Epidermal melanocyte (primary cell): Measurements from ENCODE around the gene INS.
"Not testable (repeated sequence)": the region's sequence is repeated elsewhere in the genome, so short reads cannot be mapped to it uniquely, and the experiment has no call there.

Source experiments
- DNase-seq: peaks from one replicate; pipeline ENCODE4 v3.0.0; 2011; ENCODE audit warnings: low spot score; ENCODE audit not compliant: insufficient read length

The INS gene

GRCh38 chr11:2182692-2183474 is 21.9 kb upstream of the INS start:
- DNase-seq: no peak

- no peak for DNase-seq
These were observed 21.1 kb upstream of the INS start for GRCh38 chr11:2182075-2182474.

- no peak for DNase-seq
These were observed 19.9 kb upstream of the INS start for GRCh38 chr11:2180789-2181370.

GRCh38 chr11:2180347-2180746 is 19.3 kb upstream of the INS start:
- no peak for DNase-seq

- DNase-seq: no peak
These were observed 18.5 kb upstream of the INS start for GRCh38 chr11:2179516-2179915.

GRCh38 chr11:2178906-2179494 is 18.0 kb upstream of the INS start:
- DNase-seq: no peak

GRCh38 chr11:2178055-2178773 is 17.2 kb upstream of the INS start:
- DNase-seq: not testable (repeated sequence)

GRCh38 chr11:2177076-2177475 is 16.1 kb upstream of the INS start:
- DNase-seq: no peak

- no peak for DNase-seq
These were observed 15.4 kb upstream of the INS start for GRCh38 chr11:2176389-2176900.

GRCh38 chr11:2175659-2176058 is 14.7 kb upstream of the INS start:
- no peak for DNase-seq

- no peak for DNase-seq
These were observed 13.4 kb upstream of the INS start for GRCh38 chr11:2174361-2174760.

- no peak for DNase-seq
These were observed 12.8 kb upstream of the INS start for GRCh38 chr11:2173761-2174160.

- DNase-seq: no peak
These were observed 12.2 kb upstream of the INS start for GRCh38 chr11:2173150-2173693.

GRCh38 chr11:2172676-2173075 is 11.7 kb upstream of the INS start:
- DNase-seq: no peak

GRCh38 chr11:2171591-2172003 is 10.6 kb upstream of the INS start, which contains the start of gene TH:
Gene TH, minus strand, starts transcription at chr11:2171815. Its CDS starts 29 bp downstream, at chr11:2171786.
- no peak for DNase-seq

- DNase-seq: no peak
These were observed 8.9 kb upstream of the INS start for GRCh38 chr11:2169626-2170570.

- DNase-seq: no peak
These were observed 8.0 kb upstream of the INS start for GRCh38 chr11:2169005-2169378.

GRCh38 chr11:2168286-2169004 is 7.4 kb upstream of the INS start:
- no peak for DNase-seq

- DNase-seq: no peak
These were observed 6.4 kb upstream of the INS start for GRCh38 chr11:2167141-2168045.
